RPMI8226 (cell line): Measurements from ENCODE around the gene ARL16.

Source experiments
- DNase-seq: peaks from one replicate; pipeline ENCODE4 v3.0.0-alpha.2; 2015

Gene ARL16

DNA sequence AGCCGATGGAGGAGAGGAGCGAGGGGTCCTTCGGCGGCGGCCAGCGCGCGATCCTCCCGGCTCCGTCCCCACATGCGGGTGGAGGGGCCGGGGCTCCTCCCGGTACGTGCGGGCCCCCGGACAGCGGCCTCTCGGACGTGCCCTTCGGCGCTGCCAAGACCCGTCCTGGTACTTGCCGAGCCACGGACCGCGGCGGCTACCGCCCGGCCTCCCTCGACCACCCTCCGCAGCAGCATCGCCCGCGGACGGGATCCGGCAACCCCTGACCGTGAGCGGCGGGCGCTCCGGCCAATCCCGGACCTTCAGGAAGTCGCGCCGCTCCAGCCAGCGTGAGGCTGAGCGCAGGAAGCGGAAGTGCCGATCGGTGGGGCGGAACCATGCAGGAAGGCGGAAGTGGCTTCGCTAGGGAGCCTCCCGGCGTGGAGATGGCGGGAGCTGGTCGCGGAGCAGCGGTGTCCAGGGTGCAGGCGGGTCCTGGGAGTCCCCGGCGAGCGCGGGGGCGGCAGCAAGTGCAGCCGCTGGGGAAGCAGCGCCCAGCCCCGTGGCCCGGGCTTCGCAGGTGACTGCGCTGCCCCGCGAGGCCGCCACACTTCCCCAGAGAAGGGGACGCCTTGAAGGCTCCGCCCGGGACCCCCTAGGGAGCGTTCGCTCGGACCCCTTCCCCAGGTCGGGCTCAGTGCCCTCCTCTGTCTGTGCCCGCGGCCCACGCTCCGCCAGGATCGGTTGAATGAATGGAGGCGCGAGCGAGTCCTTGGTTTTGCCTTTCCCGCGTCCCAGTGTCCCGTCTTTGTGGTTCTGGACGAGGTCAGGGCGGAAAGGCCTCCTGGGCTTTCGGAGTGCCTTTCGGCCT lies 17.0 kb downstream of the ARL16 start, which contains the start of the genes CCDC137 and OXLD1:
TSS of gene CCDC137 (plus strand) at position 396 of the 850 bp plus-strand sequence. CDS start at position 426, 30 bp downstream.
TSS of gene OXLD1 (minus strand) at position 264 of the 850 bp plus-strand sequence. CDS start at position 236, 28 bp downstream.
- peak; percentile 97 for DNase-seq

GRCh38 chr17:81666092-81666341 lies 17.6 kb downstream of the ARL16 start:
- DNase-seq: no peak

- DNase-seq: peak; percentile 57
Measured at GRCh38 chr17:81665205-81666091, 18.1 kb downstream of the ARL16 start.

- DNase-seq: no peak
Measured at GRCh38 chr17:81664051-81664470, 19.5 kb downstream of the ARL16 start.

GRCh38 chr17:81662002-81662401 lies 21.6 kb downstream of the ARL16 start:
- no peak for DNase-seq

DNA sequence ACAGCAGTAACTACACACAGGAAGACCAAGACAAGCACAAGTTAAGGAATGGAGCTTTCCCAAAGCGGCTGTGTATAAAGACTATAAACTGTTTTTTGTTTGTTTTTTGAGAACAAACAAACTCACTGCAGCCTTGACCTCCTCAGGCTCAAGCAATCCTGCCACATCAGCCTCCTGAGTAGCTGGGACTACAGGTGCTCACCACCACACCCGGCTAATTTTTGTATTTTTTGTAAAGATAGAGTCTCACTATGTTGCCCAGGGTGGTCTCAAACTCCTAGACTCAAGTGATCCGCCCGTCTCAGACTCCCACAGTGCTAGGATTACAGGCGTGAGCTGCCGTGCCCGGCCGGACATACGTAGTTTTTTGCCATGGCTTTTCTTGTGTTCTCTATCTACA lies 23.2 kb downstream of the ARL16 start:
- no peak for DNase-seq

- peak; percentile 65 for DNase-seq
Measured at GRCh38 chr17:81659038-81659437, 24.6 kb downstream of the ARL16 start.

DNA sequence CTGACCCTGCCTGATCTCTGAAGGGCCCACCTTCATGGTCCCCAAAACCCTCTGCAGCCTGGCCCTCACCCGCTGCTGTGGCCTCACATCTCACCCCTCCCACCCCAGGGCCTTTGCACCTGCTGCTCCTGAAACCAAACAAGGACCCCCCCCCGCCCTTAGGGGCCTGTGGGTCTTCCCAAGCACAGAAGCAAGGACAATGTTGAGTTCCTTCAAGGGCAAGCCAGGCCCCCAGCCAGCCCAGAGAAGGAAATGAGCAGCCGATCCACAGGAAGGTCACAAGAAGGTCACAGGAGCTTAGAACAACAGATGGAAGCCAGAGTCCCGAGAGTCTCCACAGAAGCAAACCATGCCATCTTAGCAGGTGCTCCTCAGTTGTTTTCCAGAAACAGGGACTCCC lies 26.8 kb downstream of the ARL16 start:
- peak; percentile 54 for DNase-seq

- no peak for DNase-seq
Measured at GRCh38 chr17:81656118-81656743, 27.4 kb downstream of the ARL16 start, which contains the start of gene PDE6G. PDE6G (minus strand) TSS chr17:81656542; CDS start chr17:81653305, 3,237 bp downstream.

DNA sequence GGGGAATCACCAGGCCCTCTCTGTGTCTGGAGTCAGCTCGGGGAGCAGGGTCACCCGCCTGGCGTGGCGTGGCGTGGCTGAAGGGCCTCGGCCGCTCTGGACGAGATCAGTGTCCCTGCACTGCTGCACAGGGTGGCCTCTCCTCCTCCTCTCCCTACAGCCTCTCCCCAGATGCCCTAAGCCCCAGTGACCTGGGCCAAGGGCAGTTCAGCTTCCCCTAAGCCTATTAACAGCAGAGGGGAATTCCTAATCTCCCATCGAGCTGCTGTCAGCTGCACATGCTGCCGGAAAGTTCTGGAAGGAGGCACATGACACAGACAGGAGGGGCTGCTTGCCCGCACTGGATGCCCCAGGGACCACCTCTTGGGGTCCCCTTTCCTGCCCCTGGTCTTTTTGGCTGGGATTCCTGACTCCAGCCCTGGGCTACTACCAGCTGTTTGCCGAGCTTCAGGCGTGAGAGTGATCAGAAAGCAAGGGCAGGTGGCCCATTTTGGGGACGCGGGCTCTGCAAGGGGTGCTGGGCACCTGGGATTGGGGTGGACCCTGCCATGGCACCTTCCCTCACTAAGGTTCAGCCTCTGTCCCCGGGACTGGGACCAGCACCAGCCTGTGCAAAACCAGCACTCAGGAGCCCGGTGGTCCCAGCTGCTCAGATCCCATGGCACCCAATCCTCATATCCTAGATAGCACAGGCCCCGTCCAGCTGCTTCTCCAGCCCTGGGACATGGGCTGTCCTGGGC lies 28.0 kb downstream of the ARL16 start:
- no peak for DNase-seq

- peak; percentile 2 for DNase-seq
Measured at GRCh38 chr17:81652906-81653771, 30.5 kb downstream of the ARL16 start.

GRCh38 chr17:81651692-81652091 lies 31.9 kb downstream of the ARL16 start:
- peak; percentile 62 for DNase-seq

- no peak for DNase-seq
Measured at GRCh38 chr17:81650951-81651350, 32.6 kb downstream of the ARL16 start.

- DNase-seq: no peak
Measured at GRCh38 chr17:81648707-81649085, 34.9 kb downstream of the ARL16 start.

- DNase-seq: no peak
Measured at GRCh38 chr17:81648013-81648706, 35.4 kb downstream of the ARL16 start.

- DNase-seq: no peak
Measured at GRCh38 chr17:81647640-81648012, 36.0 kb downstream of the ARL16 start.

- no peak for DNase-seq
Measured at GRCh38 chr17:81646869-81647600, 36.6 kb downstream of the ARL16 start.

DNA sequence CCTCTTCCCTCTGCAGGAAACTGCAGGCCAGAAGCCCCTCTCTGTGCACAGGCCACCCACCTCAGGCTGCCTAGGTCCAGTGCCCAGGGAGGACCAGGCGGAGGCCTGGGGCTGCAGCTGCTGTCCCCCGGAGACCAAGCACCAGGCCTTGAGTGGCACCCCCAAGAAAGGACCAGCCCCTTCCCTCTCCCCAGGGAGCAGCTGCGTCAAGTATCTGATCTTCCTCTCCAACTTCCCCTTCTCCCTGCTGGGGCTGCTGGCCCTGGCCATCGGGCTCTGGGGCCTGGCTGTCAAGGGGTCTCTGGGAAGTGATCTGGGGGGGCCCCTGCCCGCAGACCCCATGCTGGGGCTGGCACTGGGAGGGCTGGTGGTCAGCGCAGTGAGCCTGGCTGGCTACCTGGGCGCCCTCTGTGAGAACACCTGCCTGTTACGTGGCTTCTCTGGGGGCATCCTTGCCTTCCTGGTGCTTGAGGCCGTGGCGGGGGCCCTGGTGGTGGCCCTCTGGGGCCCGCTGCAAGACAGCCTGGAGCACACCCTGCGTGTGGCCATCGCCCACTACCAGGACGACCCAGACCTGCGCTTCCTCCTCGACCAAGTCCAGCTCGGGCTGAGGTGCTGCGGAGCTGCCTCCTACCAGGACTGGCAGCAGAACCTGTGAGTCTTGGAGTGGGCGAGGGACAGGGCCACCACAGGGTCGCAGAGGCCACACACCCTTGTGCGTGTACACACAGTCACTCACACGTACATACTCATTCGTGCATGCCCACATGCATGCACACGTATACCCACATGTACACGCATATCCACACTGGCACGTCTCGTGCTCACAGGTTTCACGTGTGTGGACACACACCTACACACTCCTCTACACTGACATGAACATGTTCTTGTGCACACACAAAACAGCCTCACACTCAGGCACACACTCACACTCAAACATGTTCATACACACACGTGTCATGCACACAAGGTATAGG lies 38.3 kb downstream of the ARL16 start:
- no peak for DNase-seq

DNA sequence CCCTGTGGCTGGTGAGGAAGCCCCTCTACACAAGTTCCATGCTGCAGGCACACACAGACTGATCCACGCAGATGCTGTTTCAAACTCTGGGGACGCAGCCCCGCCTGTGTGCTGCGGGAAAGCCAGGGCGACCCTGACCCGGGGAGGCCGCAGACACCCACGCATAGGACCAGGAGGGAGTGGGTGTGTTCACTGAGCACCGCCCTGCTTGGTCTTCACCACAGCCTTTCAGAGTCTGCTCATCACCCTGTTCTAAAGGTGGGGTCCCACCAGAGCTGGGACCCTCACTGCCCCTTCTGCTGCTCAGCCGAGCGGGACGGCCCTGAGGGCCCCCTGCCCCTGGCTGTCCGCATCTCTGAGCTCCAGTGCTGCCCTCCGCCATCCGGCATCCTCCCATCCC lies 39.1 kb downstream of the ARL16 start:
- DNase-seq: no peak
